Embryonic facial prominence (tissue), 1 donor: ENCODE results near the gene DNPEP.
"Not testable (repeated sequence)": the region's sequence is repeated elsewhere in the genome, so short reads cannot be mapped to it uniquely, and the experiment has no call there.

Experiments used
- DNase-seq: peaks from one replicate; pipeline ENCODE4 v3.0.0-alpha.2; 2016; ENCODE audit errors: extremely low spot score

DNPEP gene

GRCh38 chr2:219419331-219420197, 31.9 kb upstream of the DNPEP start:
- no peak for DNase-seq

- DNase-seq: no peak
Observed at GRCh38 chr2:219419012-219419324, 31.3 kb upstream of the DNPEP start.

- DNase-seq: no peak
Observed at GRCh38 chr2:219418155-219419011, 30.7 kb upstream of the DNPEP start, which contains the start of gene DES. DES (plus strand) TSS chr2:219418377; CDS start chr2:219418463, 86 bp downstream.

GRCh38 chr2:219417374-219417773, 29.7 kb upstream of the DNPEP start:
- DNase-seq: no peak

GRCh38 chr2:219416938-219417337, 29.2 kb upstream of the DNPEP start:
- DNase-seq: no peak

- no peak for DNase-seq
Observed at GRCh38 chr2:219416235-219416602, 28.5 kb upstream of the DNPEP start.

- DNase-seq: no peak
Observed at GRCh38 chr2:219415580-219416234, 28.0 kb upstream of the DNPEP start.

- no peak for DNase-seq
Observed at GRCh38 chr2:219414857-219415256, 27.1 kb upstream of the DNPEP start.

- DNase-seq: no peak
Observed at GRCh38 chr2:219410390-219410789, 22.7 kb upstream of the DNPEP start.

GRCh38 chr2:219409619-219410018, 21.9 kb upstream of the DNPEP start:
- no peak for DNase-seq

- no peak for DNase-seq
Observed at GRCh38 chr2:219408631-219409030, 20.9 kb upstream of the DNPEP start.

GRCh38 chr2:219408204-219408603, 20.5 kb upstream of the DNPEP start:
- no peak for DNase-seq

- not testable (repeated sequence) for DNase-seq
Observed at GRCh38 chr2:219407343-219407742, 19.6 kb upstream of the DNPEP start.

- DNase-seq: no peak
Observed at GRCh38 chr2:219406861-219407230, 19.1 kb upstream of the DNPEP start.

GRCh38 chr2:219405958-219406860, 18.5 kb upstream of the DNPEP start:
- no peak for DNase-seq

GRCh38 chr2:219405451-219405850, 17.7 kb upstream of the DNPEP start:
- no peak for DNase-seq

- DNase-seq: no peak
Observed at GRCh38 chr2:219404954-219405353, 17.2 kb upstream of the DNPEP start.

GRCh38 chr2:219404291-219404910, 16.7 kb upstream of the DNPEP start:
- DNase-seq: no peak

GRCh38 chr2:219403861-219404260, 16.1 kb upstream of the DNPEP start:
- no peak for DNase-seq

- DNase-seq: peak; percentile 76
Observed at GRCh38 chr2:219402665-219403515, 15.2 kb upstream of the DNPEP start.
